GM18873 (cell line): ENCODE measurements around the gene UVSSA.
"Not testable (repeated sequence)": the region's sequence is repeated elsewhere in the genome, so short reads cannot be mapped to it uniquely, and the experiment has no call there.

Experiments used
- ATAC-seq: cut with Tn5 transposase; IDR thresholded peaks from one replicate; pipeline ENCODE4 v1.9.1; 2021; ENCODE audit warnings: mild to moderate bottlenecking, moderate library complexity, moderate number of reproducible peaks; ENCODE audit not compliant: unreplicated experiment, low FRiP score

Gene UVSSA

GRCh38 chr4:1315836-1316536 lies 31.0 kb upstream of the UVSSA start:
- ATAC-seq, result no peak

GRCh38 chr4:1316537-1317168 lies 30.4 kb upstream of the UVSSA start:
- no peak for ATAC-seq

- ATAC-seq, result no peak
Measured at GRCh38 chr4:1317177-1318045, 29.6 kb upstream of the UVSSA start.

GRCh38 chr4:1318046-1318375 lies 29.0 kb upstream of the UVSSA start:
- ATAC-seq, result no peak

- ATAC-seq, result no peak
Measured at GRCh38 chr4:1318488-1319213, 28.4 kb upstream of the UVSSA start.

- no peak for ATAC-seq
Measured at GRCh38 chr4:1321486-1321885, 25.5 kb upstream of the UVSSA start.

GRCh38 chr4:1321946-1322650 lies 24.9 kb upstream of the UVSSA start:
- ATAC-seq, result no peak

- no peak for ATAC-seq
Measured at GRCh38 chr4:1323280-1323634, 23.8 kb upstream of the UVSSA start.

- no peak for ATAC-seq
Measured at GRCh38 chr4:1323635-1324442, 23.2 kb upstream of the UVSSA start.

GRCh38 chr4:1324443-1325175 lies 22.4 kb upstream of the UVSSA start:
- ATAC-seq, result not testable (repeated sequence)

- no peak for ATAC-seq
Measured at GRCh38 chr4:1325176-1325480, 21.9 kb upstream of the UVSSA start.

GRCh38 chr4:1325681-1326635 lies 21.1 kb upstream of the UVSSA start:
- no peak for ATAC-seq

GRCh38 chr4:1326751-1327525 lies 20.1 kb upstream of the UVSSA start:
- ATAC-seq, result no peak

- no peak for ATAC-seq
Measured at GRCh38 chr4:1327526-1328266, 19.3 kb upstream of the UVSSA start.

- no peak for ATAC-seq
Measured at GRCh38 chr4:1328267-1329155, 18.5 kb upstream of the UVSSA start.
